ENCODE results near the gene MICAL2.

MICAL2 gene

DNA sequence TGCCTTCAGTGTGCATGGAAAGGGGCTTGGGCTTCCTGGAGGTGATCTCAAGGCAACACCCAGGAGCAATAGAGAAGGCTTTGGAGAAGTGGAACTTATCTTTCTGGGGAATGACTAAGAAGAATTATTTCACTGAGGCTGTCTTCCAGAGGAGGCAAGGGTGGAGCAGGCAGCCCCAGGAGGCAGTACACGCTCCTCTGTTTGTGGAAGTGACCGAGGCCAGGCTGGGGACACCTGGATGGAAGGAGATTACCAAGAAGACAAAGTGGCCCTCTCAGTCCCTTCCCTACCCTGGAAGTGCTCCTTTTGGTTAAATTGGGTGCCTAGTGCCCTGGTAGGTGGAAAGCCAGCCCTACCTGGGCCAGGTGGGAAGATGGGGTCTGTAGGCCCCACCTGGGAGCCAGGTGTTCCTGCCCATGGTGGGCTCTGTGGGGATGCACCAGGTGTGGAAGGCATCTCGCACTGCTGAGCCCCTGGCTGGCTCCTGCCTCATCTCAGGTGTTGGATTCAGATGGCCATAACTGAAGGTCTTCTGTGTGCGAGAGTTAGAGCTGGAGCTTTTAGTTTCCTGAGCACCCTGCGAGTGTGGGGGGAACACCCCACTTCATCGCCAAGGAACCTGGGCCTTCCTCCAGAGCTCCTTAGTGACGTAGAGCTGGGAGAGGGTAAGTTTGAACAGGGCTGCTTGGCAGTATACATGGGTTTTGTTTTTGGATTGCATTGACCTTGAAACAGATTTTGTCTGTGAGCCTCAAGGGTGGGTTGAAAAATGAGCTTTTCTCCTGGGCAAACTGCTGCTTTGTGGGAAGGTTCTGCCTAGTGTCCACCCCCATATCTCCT, 46.1 kb downstream of the MICAL2 start:
- peaks cover 29 to 30% of the 10 kb centered on the region in 2 donors for H3K4me1 Mint-ChIP-seq (ENCODE audit: low read depth in 2 of 2)
- ATAC-seq (replicated peaks) (no peak), DNase-seq (no peak)
- no peaks in the 10 kb centered on the region for H3K9me3 Mint-ChIP-seq
- H3K27ac Mint-ChIP-seq = peak overlapping the region; percentile 68 to 79
- peak overlapping the region in 1 of 2 donors; percentile 43 for H3K4me3 Mint-ChIP-seq
- H3K36me3 Mint-ChIP-seq (ENCODE audit: insufficient read depth) = no peaks in the 10 kb centered on the region
- H3K27me3 Mint-ChIP-seq = no peaks in the 10 kb centered on the region

- Mint-ChIP-seq H3K36me3 (ENCODE audit: insufficient read depth) (no peaks in the 10 kb centered on the region), H3K9me3 (no peaks in the 10 kb centered on the region), H3K4me1 (ENCODE audit: low read depth in 2 of 2) (peaks cover 26 to 28% of the 10 kb centered on the region in 2 donors), H3K27me3 (no peaks in the 10 kb centered on the region), H3K4me3 (peak overlapping the region in 1 of 2 donors; percentile 13), H3K27ac (peak overlapping the region; percentile 68 to 79)
- ATAC-seq (replicated peaks) (peak; percentile 52), DNase-seq (no peak)
Observed at GRCh38 chr11:12157241-12157661, 46.9 kb downstream of the MICAL2 start.

DNA sequence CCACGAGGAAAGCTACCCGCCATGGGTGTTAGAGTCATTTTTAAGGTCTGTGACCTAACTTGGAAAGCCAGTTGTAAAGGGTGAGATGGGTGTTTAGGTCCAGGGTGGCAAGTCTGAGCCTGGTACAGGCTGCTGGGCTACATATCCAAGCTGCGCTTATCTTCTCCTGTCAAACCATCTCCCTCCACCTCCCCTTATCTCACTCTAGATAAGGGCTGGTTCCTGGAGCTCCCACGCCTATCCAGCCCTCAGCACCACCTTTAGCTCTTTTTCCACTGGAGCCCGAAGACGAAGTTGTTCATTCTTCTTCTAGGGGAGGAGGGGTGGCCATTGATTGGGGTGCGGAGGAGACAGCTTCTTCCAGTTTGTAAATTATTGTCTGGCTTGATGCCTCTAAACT, 48.5 kb downstream of the MICAL2 start:
- peaks cover 3% of the 10 kb centered on the region for H3K36me3 Mint-ChIP-seq (ENCODE audit: insufficient read depth)
- H3K27ac Mint-ChIP-seq = no peak overlapping the region
- DNase-seq = no peak
- H3K4me1 Mint-ChIP-seq (ENCODE audit: low read depth in 2 of 2) = peaks cover 24 to 26% of the 10 kb centered on the region in 2 donors
- H3K27me3 Mint-ChIP-seq = no peaks in the 10 kb centered on the region
- no peaks in the 10 kb centered on the region for H3K9me3 Mint-ChIP-seq
- ATAC-seq (replicated peaks) = no peak
- no peak overlapping the region for H3K4me3 Mint-ChIP-seq

- Mint-ChIP-seq H3K9me3 (no peaks in the 10 kb centered on the region), H3K4me3 (no peak overlapping the region), H3K27me3 (no peaks in the 10 kb centered on the region), H3K4me1 (ENCODE audit: low read depth in 2 of 2) (peaks cover 21 to 26% of the 10 kb centered on the region in 2 donors), H3K27ac (no peak overlapping the region), H3K36me3 (ENCODE audit: insufficient read depth) (peaks cover 3% of the 10 kb centered on the region)
- DNase-seq = no peak
- no peak for ATAC-seq (replicated peaks)
Observed at GRCh38 chr11:12159351-12160099, 49.1 kb downstream of the MICAL2 start.

DNA sequence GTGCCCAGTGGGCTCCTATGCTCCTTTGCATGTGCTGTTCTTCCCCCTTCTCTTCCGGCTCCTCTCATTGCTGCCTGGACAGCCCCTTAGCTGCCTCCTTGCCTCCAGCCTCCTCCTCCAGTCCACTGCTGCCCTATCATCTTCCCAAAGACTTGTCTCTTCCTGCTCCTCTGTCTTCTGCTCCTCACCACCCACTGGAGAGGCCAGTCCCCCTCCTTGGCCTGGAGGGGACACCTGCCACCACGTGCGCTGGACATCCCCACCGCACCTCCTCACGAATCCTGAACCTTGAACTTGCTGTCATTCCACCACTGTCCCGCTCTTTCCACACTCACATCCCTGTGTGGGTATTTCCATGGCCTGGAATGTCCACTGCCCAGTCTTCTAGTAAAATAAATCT, 49.8 kb downstream of the MICAL2 start:
- H3K27me3 Mint-ChIP-seq = no peaks in the 10 kb centered on the region
- ATAC-seq (replicated peaks) (no peak), DNase-seq (no peak)
- no peak overlapping the region for H3K4me3 Mint-ChIP-seq
- H3K27ac Mint-ChIP-seq = peak overlapping the region in 1 of 2 donors; percentile 4
- peaks cover 21 to 26% of the 10 kb centered on the region in 2 donors for H3K4me1 Mint-ChIP-seq (ENCODE audit: low read depth in 2 of 2)
- H3K36me3 Mint-ChIP-seq (ENCODE audit: insufficient read depth) = peaks cover 3% of the 10 kb centered on the region
- H3K9me3 Mint-ChIP-seq = no peaks in the 10 kb centered on the region

- Mint-ChIP-seq H3K27me3 (no peaks in the 10 kb centered on the region), H3K4me1 (ENCODE audit: low read depth in 2 of 2) (peaks cover 19 to 25% of the 10 kb centered on the region in 2 donors), H3K4me3 (no peak overlapping the region), H3K9me3 (no peaks in the 10 kb centered on the region), H3K36me3 (ENCODE audit: insufficient read depth) (peaks cover 3% of the 10 kb centered on the region), H3K27ac (no peak overlapping the region)
- DNase-seq (no peak), ATAC-seq (replicated peaks) (no peak)
Observed at GRCh38 chr11:12160680-12161079, 50.3 kb downstream of the MICAL2 start.

DNA sequence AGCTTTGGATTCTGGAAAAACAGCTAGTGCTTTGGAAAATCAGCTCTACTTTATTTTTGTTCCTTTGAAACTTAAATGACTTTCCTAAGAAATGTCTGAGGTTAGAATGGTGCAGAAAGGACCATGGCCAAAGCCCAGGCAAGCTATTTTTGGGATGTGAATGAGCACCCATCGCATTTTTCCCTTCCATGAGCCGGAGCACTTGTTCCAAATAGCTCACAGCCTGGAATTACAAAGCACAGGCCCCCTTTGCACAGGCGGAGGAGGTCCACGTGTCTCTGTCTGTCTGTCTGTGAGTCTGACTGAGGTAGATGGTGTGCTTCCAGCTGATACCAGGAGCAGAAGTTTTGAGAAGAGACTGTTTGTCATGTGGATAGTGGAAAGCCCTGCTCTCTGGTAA, 50.7 kb downstream of the MICAL2 start:
- ATAC-seq (replicated peaks) = no peak
- peaks cover 16 to 20% of the 10 kb centered on the region in 2 donors for H3K4me1 Mint-ChIP-seq (ENCODE audit: low read depth in 2 of 2)

GRCh38 chr11:12161603-12162350, 51.4 kb downstream of the MICAL2 start:
- Mint-ChIP-seq H3K27me3 (no peaks in the 10 kb centered on the region), H3K9me3 (no peaks in the 10 kb centered on the region), H3K4me3 (no peak overlapping the region), H3K4me1 (ENCODE audit: low read depth in 2 of 2) (peaks cover 10 to 17% of the 10 kb centered on the region in 2 donors), H3K36me3 (ENCODE audit: insufficient read depth) (peaks cover 5% of the 10 kb centered on the region), H3K27ac (no peak overlapping the region)
- ATAC-seq (replicated peaks) = no peak
- no peak for DNase-seq

More for the DNA sequence above, 50.7 kb downstream of the MICAL2 start:
- H3K27me3 Mint-ChIP-seq = no peaks in the 10 kb centered on the region
- H3K36me3 Mint-ChIP-seq (ENCODE audit: insufficient read depth) = peaks cover 4% of the 10 kb centered on the region
- no peaks in the 10 kb centered on the region for H3K9me3 Mint-ChIP-seq
- no peak overlapping the region for H3K4me3 Mint-ChIP-seq
- no peak for DNase-seq
- H3K27ac Mint-ChIP-seq = no peak overlapping the region

DNA sequence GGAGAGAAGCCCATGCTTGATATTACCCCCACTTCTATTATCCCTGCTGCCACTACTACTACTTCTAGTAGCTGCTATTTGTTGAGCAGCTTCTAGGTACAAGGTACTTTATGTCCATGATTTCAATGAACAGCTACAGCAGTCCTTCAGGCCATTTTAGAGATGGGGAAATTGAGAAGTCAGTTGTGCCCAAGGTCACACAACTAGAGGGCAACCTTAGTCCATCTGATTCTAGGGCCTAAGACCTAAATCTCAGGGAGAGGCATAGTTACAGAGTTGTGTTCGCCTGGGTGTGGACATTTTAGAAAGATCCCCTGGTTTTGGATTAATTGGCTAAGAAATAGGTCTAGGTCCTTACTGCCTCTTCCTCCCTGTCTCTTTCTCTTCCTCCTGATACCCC, 52.3 kb downstream of the MICAL2 start:
- no peaks in the 10 kb centered on the region for H3K27me3 Mint-ChIP-seq
- ATAC-seq (replicated peaks) (no peak), DNase-seq (no peak)
- H3K27ac Mint-ChIP-seq = peak overlapping the region in 1 of 2 donors; percentile 44
- peaks cover 6 to 8% of the 10 kb centered on the region in 2 donors for H3K4me1 Mint-ChIP-seq (ENCODE audit: low read depth in 2 of 2)
- peaks cover 5% of the 10 kb centered on the region for H3K36me3 Mint-ChIP-seq (ENCODE audit: insufficient read depth)
- H3K9me3 Mint-ChIP-seq = no peaks in the 10 kb centered on the region
- no peak overlapping the region for H3K4me3 Mint-ChIP-seq

GRCh38 chr11:12163181-12163941, 53.0 kb downstream of the MICAL2 start:
- Mint-ChIP-seq H3K9me3 (no peaks in the 10 kb centered on the region), H3K36me3 (ENCODE audit: insufficient read depth) (peaks cover 5% of the 10 kb centered on the region), H3K4me1 (ENCODE audit: low read depth in 2 of 2) (peaks cover 4 to 6% of the 10 kb centered on the region in 2 donors), H3K4me3 (no peak overlapping the region), H3K27me3 (no peaks in the 10 kb centered on the region), H3K27ac (peak overlapping the region in 1 of 2 donors; percentile 44)
- DNase-seq = no peak
- ATAC-seq (replicated peaks) = no peak

GRCh38 chr11:12164061-12165014, 53.9 kb downstream of the MICAL2 start:
- DNase-seq (no peak), ATAC-seq (replicated peaks) (no peak)
- no peaks in the 10 kb centered on the region for H3K9me3 Mint-ChIP-seq
- no peak overlapping the region for H3K27ac Mint-ChIP-seq
- H3K27me3 Mint-ChIP-seq = no peaks in the 10 kb centered on the region
- H3K4me1 Mint-ChIP-seq (ENCODE audit: low read depth in 2 of 2) = peaks cover 0 to 6% of the 10 kb centered on the region in 2 donors
- no peak overlapping the region for H3K4me3 Mint-ChIP-seq
- peaks cover 5% of the 10 kb centered on the region for H3K36me3 Mint-ChIP-seq (ENCODE audit: insufficient read depth)

Measured in effector memory CD8-positive, alpha-beta T cell (primary cell).